Measurements from ENCODE around the gene SEMA4D.
A peak's percentile ranks its signal among the peaks of the same experiment; 100 is the strongest.

SEMA4D gene

DNA sequence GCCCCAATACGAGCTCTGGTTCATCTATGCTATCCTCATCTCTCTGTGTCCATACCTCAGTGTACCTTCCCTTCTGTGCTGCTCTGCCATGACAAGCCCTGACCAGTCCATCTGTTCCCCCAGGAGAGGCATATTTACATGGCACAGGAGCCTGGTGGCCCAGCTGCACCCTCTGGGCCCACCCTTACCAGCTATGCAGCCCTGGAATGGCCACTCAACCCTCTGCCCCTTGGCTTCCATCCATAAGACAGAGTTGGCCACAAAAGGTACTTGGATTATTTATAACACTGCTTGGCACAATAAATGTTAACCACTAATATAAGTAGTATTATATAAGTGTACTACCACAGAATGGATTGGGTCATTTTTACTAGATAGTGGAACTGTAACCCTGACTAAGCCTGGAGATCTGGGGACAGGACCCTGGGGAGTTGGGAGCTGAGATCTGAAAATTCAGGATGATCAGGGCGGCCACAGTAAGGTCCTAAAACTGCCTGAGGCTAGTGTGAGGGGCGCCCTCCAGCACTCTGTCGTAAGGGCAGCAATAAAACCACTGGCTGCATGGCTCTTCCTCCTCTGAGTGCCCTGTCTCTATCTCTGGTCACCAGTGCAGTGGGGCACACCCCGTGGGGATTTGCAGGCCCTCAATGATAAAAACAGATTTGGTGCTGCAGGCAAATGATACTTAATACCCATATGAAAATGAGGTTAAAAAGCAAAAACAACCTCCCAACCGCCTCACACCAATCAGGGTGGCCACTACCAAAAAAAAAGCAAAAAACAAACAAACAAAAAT lies 65.8 kb downstream of the SEMA4D start:
- DNase-seq (ENCODE audit: low spot score): no peak

GRCh38 chr9:89430995-89431394 lies 66.9 kb downstream of the SEMA4D start:
- DNase-seq (ENCODE audit: low spot score): peak; percentile 80

DNA sequence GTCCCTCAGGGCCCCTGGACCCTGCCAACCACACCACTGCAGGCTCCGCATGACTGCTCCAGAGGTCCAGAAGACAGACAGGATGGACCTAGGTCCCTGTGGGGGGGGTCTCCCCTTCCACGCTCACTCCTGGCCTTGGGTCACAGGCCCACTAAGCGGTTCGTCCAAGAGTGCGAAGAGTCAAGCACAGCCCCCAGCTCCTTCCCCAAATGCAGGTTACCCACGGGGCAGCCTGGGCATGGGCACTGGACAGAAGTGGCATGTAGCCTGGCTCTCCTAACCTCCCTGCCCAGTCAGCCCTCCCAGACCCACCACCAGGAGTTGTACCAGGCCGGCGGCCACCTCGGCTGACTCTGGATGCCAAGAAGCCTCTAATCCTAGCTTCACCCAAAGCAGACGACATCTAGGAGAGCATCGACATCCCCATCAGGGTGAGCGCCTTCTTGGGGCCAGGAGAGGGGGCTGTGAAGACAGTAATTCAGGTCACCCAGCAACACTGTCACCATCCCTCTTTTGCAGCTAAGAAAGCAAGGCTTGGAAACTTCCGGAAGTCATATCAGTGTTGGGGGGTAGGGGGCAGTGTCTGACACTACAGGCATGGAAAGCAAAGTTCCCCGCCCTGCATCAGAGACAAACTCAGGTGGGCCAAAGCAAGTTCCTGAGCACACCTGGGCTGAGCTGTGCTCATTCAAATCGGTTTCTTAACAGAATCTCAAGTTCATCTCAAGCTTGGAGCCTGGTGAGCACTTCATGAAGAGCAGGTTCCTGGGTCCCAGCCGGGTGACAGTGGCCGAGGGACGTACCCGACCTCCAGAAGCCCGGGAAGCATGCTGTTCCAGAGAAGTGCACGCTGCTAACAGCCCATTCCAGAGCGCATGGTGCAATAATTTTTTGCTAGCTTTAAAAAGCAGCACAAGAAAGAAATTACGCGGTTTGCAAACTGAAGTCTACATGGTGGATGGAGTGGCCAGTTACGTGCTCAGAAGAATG lies 68.7 kb downstream of the SEMA4D start:
- no peak for DNase-seq (ENCODE audit: low spot score)

DNA sequence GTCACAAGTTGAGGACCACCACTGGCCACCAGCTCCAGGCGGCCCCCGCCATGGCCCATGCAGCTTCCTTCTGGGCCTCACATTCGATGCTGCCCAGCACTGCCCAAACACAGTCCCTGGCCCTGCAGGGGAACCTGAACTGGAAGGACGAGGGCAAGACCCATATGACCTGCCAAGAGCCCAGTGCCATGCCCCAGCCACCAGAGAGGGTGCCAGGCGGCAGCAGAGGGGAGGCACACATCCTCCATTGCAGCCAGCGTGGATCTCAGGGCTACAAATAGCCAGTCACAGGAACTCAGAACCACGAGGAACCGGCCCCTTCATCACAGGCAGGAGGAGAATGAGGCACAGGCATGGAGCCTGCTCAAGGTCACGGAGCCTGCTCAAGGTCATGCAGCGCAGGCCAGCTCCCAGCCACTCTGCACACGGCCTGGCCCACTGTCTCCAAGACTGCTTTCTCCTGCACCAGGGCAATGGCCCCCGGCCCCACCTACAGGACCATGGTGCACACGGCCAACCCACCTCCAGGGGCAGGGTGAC lies 69.6 kb downstream of the SEMA4D start:
- no peak for DNase-seq (ENCODE audit: low spot score)

DNA sequence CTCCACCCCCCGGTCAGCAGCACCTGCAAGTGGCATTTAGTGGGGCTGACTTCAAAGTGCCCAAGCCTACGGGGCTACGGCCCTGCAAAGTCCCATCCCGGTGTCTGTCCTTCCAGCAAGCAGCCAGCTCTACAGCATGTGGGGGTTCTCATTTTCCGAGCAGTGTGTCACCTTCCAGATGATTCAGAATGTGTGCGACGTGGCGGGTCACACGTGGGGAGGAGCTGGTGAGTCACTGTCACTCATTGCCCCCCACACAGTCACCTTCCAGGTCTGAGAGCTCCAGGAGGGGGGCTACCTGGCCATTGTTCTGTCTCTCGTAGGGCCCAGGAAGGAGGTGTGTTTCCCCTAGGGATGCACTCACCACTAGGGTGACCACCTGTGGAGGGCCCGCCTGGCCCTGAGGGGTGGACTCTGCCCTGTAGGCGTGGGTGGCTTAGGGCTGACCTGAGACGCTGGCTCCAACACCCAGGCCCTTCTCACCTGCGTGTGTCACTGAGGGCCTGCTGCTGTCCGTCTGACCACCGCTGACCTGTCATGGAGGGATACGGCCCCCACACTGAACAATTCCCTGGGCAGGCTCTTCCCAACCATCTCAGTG lies 70.2 kb downstream of the SEMA4D start:
- peak; percentile 86 for DNase-seq (ENCODE audit: low spot score)

DNA sequence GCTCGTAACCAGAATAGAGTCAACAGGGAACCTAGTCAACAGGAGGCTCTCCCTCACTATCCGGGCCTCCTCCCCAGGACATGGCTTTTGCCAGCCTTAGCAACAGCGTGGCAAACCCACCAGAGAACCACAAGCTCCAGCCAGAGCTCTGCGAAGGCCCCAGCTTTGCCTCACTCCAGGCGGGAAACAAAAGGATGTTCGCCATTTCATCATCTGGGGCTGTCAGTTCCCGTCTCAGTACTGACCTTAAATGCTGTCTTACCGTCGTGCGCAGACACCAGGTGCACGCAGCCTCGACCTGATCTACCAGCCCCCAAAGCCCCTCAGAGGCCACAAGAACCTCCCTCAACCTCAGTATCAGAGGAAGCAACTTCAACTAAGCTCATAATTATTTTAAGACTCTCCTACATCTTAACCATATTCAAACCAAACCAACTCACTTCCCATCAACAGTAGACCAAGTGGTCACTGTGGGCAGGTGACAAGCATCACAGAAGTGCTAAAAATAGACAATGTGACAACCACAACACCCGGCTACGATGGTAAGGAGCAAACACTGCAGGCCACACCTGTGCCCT lies 71.4 kb downstream of the SEMA4D start:
- no peak for DNase-seq (ENCODE audit: low spot score)

- no peak for DNase-seq (ENCODE audit: low spot score)
These were observed 72.0 kb downstream of the SEMA4D start for GRCh38 chr9:89425921-89426383.

DNA sequence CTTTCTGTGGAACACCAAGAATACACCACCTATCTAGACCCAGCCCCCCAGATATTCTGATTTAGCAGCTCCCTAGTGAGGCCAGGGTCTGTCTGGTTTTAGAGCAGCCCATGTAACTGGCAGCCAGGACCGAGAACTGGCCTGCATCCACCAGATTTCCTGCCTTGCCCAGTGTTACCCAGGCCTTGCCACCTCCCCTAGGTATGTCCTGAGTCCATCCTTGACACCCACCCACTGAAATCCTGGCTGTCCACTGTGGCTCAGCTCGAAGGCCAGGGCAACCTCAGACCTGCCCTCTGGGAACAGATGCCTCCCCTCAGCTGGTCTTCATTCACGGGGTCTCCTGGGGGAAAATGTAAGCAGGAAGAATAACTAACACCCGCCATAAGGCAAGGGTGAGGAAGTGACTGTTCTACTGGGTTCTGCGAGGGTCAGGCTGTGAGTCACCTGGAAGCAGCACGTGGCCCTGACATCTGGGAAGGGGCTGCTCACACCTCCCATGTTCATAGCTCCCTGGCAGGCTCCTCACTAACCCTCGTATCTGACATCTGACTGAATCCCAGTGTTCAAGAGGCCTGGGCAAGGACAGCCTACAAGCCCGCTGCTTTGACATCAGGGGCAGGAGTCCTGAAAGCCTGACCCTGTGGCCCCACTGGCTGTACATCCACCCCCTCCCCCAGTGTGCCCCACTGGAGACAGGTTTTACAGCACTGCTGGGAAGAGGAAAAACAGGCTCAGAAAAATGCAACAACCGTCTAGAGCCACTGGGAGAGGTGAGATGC lies 72.7 kb downstream of the SEMA4D start:
- peak; percentile 61 for DNase-seq (ENCODE audit: low spot score)

DNA sequence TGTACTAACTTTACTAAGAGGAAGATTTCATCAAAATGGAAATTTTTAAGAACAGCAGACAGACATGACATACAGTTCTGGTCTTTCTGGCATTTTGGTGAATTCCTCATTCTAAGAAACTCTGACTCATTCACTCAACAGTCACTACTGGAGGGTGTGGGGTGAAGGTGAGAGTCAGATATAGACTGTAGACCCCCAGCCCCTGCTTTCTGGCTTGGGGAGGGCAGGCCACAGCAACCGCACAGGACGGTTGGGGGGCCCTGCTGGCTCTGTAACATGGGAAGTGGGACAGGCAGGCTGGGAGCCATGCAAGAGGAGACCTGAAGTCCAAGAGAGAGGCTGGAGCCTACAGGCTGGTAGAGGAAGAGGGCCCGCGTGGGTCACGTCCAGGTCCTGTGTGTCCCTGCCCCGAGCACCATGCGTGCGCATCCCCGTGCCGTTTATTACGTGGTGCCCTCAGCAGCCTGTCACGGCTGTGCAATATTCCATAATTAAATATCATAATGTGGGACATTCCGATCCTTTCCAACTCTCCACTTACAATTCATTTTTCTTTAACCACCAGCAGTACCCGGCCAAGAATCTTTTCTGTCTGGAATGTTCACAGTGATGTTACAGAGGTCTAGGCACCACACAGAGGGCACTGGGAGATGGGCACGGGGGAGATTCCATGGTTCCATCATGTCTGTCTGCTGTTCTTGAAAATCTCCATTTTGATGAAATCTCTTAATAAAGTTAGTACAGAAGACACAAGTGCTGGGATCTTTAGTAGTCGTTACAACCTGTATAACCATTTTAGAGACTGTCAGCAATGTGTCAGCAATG lies 75.5 kb downstream of the SEMA4D start:
- peak; percentile 56 for DNase-seq (ENCODE audit: low spot score)

DNA sequence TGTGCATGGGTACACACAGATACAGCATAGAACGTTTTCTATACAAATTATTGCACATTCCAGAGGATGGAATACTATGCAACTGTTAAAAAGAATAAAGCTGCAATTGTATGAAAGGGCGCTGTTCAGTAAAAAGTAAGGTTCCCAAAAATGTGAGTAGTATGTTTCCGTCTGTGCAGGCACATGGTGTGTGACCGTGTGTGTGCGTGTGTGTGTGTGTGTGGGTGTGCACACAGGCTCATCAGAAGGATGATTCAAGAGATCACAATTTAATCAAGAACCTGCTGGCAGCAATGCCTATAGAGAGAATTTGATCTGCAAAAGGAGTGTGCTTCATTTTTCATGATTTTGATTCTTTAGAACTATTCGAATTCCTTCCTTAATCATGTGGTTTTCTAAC lies 76.3 kb downstream of the SEMA4D start:
- DNase-seq (ENCODE audit: low spot score): peak; percentile 49

DNA sequence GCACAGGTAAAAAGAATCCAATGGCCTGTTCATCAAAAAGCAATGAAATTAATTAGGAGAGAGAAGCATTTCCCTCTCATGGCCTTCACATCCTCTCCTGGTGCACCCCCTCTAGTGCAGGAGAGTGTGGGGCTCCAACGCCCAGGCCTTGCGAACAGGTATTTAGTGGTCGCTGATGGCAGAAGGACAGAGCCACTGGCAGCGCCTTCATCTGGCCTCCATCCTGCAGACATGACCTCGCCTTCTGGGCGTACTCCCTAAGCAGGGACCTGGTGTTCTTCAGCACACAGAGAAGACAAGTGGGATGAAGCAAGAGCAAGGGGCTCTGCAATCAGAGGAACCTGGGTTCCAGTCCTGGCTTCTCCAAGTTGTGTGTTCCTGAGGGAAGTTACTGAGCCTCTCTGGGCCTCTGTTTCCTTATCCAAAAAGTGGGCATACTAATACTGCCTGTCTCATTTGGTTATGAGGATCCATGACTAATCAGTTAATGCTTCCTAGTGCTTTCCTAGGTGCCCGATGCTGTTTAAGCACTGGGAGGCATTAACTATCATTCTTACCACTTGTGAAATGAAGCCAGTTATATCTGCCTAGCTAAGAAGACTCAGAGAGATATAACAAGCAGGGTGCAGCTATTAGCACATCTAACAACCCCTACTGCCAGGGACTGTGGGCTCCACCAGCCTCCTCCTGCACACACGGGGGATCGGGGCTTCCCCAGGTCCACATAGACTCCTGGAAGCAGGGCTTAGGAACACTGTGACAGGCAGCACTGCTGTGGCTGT lies 77.3 kb downstream of the SEMA4D start:
- DNase-seq (ENCODE audit: low spot score): peak; percentile 28

DNA sequence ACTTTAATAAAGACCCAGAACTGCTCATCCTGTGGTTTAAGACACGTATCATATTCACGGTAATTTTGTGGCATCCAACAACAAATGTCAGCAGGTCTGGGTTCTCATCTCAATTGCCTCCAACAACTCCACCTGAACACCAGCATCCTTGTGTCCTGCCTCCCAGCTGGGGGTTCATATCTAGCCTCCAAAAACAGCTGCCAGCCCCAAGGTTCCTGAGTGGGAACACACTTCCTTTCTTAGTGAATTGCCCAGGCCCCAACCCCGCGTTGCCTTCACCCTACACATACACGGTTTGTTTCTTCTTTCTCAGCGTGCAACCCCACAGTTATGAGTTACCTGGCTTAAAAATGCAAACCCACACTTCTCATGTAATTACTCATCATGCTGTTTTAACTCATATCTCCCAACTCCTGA lies 77.9 kb downstream of the SEMA4D start:
- DNase-seq (ENCODE audit: low spot score): peak; percentile 34

DNA sequence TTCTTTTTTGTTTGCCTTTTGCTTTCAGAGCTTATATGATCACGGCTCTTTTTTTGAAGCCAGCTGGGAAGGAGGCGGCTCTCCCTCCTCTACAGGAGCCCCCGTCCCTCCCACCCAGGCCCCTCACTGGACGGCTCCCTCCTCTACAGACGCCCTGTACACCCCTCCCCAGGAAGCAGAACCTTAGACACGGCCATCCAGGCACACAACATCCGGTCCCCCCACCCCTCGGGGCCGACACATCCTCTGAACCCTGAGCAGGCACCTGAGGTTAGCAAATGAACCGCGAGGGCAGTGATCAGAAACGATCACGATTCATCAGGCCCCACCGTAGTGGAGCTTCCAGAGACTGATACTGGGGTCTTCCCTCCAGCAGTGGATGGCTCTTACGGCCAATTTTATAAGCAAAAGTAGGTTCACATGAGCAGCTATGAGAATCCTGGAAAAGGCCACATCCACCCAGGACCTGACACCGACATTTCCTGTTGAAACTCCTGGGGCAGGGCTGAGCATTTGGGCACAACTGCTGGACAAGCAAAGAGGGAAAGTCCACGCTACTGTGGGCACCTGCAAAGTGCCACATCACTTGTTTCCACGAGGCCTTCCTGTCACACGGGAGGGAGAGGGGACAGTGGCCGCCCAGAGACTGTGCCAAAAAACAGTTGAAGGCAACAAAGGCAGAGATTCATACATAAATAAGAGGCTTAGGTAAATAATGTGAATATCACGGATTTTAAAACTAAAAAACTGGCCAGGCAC lies 78.9 kb downstream of the SEMA4D start:
- no peak for DNase-seq (ENCODE audit: low spot score)

DNA sequence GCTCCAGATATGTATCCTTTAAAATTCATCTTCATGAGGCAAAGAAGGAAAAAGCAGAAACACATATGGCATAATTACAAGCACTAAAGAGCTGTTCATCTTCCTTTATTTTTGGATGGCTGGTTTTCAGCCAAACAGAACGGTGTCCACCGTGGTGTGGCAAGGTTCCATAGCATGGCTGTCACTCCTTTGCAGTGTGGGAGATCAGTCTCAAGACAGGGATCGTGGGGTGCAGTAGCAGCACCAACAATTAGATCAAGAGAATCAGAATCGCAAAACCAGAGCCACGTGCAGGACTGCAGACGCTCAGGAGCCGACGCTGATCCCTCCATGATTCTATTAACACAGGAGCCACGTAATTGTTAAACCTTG lies 79.5 kb downstream of the SEMA4D start:
- DNase-seq (ENCODE audit: low spot score): no peak

DNA sequence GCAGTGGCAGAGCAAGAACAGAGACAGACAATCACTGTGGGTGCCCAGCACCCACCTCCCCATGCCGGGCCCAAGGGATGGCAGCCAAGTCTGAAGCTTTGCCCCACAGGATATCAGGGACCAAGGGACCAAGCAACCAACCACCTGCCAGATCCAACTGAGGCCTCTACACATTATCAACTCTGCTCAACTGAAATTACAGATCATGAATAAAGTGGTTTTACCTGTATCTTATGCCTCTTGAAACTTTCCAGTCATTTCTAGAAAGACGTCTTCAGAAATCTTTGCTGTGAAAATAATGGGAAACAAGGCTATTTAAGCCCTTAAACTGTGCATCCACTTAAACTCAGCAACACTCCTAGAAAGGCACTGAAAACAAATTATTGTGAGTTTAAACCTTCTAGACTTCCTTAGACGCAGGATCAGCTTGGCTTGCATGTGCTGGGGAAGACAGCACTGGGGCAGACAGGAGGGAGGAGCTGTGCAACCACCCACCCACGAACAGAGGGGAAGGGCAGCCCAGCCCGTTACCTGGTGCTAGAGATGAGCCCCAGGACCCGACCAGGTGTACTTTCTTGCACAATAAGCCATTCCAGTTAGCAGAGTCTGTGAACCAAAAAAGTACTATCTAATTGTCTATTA lies 80.0 kb downstream of the SEMA4D start:
- DNase-seq (ENCODE audit: low spot score): no peak

- DNase-seq (ENCODE audit: low spot score): no peak
These were observed 83.1 kb downstream of the SEMA4D start for GRCh38 chr9:89414670-89415324.

DNA sequence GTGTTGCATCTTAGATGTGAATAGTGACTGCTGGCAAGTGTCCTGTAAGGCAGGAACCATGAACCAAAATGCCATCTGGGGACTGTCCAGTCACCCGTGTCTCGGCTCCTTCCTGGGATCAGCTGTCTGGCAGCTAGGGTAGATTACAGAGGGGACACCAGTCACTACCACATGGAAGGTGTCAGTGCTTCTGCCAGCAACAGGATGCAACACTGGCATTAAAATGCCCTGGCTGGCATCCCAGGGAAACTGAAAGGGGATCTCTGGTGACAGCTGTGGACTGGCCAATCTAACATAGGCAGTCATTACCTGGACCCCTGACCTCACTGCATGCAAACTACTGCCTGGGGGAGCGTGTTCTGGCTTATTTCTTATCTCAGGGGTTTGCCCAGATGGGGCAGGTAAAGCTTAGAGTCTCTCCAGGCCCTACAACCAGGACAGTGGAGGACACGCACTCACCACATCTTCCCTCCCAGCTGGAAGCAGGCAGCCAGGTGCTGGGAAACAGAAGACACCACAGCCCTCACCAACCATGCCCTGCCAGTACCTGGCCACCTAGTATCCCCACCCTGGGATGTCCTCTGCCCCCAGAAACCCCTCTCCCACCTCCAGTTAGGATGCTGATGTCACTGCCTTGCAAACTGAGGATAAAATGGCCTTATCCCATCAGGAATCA lies 83.8 kb downstream of the SEMA4D start:
- no peak for DNase-seq (ENCODE audit: low spot score)

All from kidney tubule cell (primary cell).